22Rv1 (cell line): ENCODE data around the gene NUP153.

Source experiments
- ZFX ChIP-seq: fragments of 450-650 bp; IDR thresholded peaks from 2 replicates; pipeline ENCODE4 v1.6.1; 2017; ENCODE audit warnings: antibody characterized with exemption, borderline replicate concordance
- TF ChIP-seq, protein P1 (sequence below): fragments of 450-650 bp; IDR thresholded peaks from 2 replicates; pipeline ENCODE4 v1.5.1; 2017; ENCODE audit warnings: mild to moderate bottlenecking

DNA sequence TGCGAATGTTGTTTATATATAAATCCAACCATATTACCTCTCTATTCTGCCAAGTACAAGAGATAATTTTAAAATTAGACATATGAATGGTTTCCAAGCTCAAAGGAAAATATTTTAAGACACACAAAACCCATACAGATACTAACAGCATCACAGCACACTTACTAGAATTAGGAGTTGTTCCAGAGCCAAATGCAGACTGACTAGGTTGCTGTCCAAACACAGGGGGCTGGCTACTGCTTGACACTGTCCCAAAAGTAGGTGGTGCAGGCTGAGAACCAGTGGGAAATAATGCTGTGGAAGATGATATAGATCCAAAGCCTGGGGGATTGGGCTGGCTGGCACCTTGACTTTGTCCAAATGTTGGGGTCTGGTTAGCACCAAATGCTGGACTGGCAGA lies 82.3 kb downstream of the NUP153 start:
- TF ChIP-seq, protein P1, sequence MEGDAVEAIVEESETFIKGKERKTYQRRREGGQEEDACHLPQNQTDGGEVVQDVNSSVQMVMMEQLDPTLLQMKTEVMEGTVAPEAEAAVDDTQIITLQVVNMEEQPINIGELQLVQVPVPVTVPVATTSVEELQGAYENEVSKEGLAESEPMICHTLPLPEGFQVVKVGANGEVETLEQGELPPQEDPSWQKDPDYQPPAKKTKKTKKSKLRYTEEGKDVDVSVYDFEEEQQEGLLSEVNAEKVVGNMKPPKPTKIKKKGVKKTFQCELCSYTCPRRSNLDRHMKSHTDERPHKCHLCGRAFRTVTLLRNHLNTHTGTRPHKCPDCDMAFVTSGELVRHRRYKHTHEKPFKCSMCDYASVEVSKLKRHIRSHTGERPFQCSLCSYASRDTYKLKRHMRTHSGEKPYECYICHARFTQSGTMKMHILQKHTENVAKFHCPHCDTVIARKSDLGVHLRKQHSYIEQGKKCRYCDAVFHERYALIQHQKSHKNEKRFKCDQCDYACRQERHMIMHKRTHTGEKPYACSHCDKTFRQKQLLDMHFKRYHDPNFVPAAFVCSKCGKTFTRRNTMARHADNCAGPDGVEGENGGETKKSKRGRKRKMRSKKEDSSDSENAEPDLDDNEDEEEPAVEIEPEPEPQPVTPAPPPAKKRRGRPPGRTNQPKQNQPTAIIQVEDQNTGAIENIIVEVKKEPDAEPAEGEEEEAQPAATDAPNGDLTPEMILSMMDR = no peak
- no peak for TF ChIP-seq ZFX
